Measurements from ENCODE around the gene NOPCHAP1.
"Not testable (repeated sequence)": the region's sequence is repeated elsewhere in the genome, so short reads cannot be mapped to it uniquely, and the experiment has no call there.

The NOPCHAP1 gene, protein sequence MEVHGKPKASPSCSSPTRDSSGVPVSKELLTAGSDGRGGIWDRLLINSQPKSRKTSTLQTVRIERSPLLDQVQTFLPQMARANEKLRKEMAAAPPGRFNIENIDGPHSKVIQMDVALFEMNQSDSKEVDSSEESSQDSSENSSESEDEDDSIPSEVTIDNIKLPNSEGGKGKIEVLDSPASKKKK
- total RNA-seq = 4.7 to 29.6 (median 16.6) reads per million in 18 experiments

DNA sequence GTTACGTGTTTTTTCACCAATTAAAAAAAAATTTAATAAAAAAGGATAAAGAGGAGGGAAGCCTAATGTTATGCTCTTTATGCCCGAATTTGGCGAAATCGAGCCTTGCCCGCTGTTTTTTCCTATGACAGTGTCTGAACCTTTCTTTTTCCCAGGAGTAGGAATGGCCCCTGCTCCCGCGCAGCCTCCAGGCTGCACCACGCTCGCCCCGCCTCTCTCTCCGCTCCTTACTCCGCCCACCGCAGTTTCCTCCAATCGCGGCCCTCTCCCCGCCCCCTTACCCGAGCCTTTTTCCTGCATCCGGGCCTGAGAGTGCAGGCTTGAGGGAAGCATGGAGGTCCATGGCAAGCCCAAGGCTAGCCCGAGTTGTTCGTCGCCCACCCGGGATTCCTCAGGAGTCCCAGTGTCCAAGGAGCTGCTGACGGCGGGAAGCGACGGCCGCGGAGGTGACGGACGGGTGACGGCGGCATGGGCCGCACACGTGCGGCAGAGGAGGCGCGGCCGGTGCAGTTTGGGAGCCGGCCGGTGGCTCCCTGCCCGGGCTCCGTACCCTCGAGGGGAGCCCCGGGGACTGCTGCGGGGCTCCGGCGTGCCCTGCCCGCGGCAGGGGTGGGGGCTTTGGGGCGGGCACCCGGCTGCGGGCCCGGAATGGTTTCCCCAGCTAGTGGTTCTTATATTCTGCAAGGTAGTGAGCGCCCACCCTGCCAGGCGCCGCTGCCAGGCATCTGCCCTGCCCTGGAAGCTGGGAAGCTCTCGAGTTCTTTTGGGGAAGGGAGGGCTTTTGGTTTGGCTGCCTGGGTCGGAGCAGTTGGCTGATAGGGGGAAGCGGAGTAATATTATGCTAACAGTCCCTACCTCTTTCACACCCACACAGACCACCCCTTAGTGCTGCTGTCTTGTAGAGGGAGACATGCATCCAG, at the start of gene NOPCHAP1:
Gene NOPCHAP1 (plus strand): TSS at position 295 of the 920 bp plus-strand sequence. CDS start 37 bp downstream, at position 332.
- peak; percentile 87 to 89 for DNase-seq

DNA sequence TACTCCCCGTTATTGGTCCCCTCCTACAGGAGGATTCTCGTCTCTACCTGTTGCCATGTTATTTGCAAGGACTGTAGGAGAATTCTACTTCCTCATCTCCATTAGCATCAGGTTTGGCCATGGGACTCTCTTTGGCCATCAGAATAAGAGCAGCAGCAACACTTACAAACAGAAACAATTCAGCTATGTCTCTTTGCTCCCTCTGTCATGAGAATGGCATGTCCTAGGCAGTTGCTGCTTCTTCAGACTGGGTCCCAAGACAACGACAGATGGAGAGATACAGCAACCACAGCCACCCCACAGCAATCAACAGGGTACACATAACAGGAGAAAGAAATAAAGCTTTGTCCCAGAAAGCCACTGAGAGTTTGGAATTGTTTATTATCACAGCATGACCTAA, 47.7 kb upstream of the NOPCHAP1 start:
- DNase-seq = no peak

DNA sequence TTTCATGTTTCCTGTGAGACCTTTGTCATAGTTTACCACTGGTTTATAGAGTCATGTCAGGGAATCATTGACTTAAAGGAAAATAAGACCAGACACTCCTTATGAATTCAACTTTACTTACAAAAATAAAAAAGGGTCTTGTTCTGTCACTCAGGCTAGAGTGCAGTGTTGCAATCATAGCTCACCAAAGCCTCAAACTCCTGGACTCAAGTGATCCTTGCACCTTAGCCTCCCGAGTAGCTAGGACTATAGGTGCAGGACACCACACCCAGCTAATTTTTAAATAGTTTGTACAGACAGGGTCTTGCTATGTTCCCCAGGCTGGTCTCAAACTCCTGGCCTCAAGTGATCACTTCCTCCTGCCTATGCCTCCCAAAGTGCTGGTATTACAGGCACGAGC, 47.0 kb upstream of the NOPCHAP1 start:
- no peak for DNase-seq

DNA sequence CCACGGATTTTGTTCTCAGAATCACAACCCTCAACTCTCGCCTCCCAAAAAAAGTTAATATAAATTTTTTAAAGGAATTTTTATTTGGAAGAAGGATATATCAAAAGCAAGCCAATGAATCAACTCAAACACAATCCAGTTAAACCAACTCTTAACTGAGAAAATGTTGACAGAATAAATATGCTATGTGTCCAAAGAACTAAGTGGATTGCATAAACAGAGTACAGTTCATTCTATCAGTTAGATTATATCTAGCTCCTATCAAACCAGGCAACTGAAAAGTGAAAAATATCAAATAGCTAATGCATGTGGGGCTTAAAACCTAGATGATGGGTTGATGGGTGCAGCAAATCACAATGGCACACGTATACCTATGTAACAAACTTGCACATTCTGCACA, 44.7 kb upstream of the NOPCHAP1 start:
- DNase-seq = no peak

DNA sequence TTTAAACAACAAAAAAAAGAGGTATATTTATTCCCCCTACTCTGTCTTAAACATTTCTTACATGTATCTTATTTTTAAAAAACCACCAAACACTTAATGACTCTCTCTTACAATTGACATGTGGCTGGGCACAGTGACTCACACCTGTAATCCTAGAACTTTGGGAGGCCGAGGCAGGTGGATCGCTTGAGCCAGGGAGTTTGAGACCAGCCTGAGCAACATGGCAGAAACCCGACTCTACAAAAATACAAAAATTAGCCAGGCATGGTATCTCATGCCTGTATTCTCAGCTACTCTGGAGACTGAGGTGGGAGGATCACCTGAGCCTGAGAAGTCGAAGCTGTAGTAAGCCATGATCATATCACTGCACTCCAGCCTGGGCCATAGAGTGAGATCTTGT, 44.0 kb upstream of the NOPCHAP1 start:
- DNase-seq = no peak

DNA sequence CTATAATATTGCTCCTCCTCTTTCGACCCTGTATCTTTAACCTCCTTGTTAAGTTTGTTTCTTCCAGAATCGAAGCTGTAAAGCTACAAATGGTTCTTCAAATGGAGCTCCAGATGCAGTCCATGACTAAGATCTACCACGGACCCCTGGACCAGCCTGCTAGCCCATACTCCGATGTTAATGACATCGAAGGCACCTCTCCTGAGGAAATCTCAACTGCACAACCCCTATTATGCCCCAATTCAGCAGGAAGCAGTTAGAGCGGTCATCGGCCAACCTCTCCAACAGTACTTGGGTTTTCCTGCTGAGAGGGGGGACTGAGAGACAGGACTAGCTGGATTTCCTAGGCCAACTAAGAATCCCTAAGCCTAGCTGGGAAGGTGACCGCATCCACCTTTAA, 42.7 kb upstream of the NOPCHAP1 start:
- DNase-seq = not testable (repeated sequence)

DNA sequence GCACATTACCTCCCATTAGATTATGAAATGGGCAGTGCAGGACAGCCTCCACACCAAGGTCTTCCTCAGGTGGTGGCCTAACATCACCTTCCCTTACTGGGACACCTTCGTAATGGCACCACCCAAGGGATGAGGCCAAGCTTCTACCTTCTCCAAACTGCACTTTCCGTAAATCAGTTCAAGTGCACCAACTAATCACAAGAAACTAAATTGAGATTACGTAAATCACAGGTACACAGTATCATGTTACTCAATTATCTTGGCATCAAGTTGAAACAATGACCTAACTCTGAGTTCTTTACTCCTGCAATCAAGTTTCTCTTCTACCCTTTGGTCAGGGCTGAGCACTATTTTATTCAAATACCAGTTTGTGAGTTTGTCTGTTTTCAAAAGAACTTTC, 41.9 kb upstream of the NOPCHAP1 start:
- DNase-seq = no peak

DNA sequence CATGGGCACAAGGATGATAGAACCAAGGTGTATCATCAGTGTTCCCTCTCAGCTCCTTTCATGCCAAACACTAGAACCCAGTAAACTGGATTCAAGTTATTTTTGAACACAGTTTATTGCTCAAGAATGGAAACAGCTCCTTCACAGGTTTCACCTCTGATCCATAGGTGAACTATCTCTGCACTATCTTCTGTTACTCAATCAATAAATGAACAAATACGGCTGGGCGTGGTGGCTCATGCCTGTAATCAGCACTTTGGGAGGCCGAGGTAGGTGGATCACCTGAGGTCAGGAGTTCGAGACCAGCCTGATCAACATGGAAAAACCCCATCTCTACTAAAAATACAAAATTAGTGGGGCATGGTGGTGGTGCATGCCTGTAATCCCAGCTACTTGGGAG, 37.4 kb upstream of the NOPCHAP1 start:
- DNase-seq = not testable (repeated sequence)

DNA sequence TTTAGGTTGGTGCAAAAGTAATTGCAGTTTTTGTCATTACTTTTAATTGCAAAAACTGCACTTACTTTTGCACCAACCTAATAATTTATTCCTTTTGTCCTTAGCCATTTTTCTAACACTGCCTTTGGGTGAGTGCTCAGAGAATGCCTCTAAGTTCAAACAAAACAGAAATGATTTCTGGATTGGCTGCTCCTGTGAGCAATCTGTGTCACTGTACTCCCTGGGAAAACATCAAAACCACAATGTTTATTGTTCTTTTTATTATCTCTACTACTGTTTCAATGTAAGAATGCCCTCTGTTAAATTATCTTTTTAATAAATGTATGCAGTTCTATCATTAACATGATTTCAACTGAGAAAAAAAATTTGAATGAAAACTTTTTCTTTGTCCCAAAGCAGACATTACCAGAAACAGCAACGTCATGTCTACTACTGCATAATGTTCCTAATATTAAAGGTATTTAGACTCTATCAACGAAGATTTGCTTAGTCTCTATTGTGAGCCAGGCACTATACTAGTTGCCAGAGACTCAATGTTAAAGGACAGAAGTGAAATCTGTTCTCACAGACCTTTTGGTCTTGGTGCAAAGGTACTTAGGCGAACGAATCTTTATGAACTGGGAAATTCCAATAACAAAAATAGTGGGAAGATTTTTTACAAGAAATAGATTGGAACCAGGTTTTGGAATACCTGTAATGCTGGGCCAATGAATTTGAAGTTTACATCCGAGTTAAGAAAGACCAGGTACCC, 34.2 kb upstream of the NOPCHAP1 start:
- DNase-seq = no peak

DNA sequence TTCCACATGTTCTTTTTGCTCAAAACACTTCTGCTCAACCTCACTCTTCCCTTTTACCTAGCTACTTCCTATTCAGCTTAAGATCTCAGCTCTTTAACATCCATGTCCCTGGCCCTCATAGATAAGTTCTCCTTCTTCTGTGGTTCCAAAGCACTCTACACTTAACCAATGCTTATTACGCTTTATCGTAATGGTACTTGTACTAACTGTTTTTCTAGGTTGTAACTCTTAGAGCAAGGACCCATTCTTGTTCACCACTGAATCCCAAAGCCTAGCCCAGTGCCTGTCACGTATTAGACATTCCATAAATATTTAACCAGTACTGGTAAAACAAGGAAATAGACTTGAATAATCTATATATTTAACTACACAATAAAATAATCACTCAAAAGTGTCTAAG, 33.3 kb upstream of the NOPCHAP1 start:
- no peak for DNase-seq

DNA sequence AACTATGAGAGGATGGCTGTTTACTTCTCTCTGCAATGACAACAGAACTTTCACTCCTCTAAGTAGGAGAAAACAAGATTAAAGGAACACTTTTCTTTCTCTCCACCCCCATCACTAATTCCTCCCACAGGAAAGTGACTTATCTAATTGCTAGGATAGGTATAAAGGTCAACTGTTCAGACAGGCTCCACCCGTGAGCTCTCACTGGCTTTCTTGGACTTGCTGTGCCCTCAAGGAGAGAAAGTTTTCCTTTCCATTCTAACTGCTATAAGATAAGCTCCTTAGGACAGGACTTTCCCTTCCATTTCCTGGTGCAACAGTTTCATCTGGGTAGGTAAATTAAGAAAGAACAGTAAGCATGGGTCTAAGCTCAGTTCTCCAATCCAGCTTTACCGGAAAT, 32.8 kb upstream of the NOPCHAP1 start:
- DNase-seq = no peak

DNA sequence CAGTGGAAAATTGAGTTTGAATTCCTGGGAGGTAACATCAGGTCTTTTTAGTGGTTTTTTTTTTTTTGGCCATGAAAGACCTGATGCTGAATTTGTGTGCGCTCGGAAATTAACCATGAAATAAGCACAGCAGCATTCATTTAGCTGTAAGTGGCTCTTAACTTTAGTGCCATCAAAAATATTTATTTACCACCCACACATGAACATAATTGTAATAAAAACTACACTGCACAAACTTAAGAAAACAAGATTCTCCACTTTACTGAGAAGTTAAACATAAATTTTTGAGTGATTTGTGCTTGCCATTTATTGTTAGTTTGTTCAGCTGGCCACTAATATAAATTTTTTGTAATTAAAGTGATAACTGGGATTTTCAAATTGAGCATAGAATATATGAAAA, 30.4 kb upstream of the NOPCHAP1 start:
- DNase-seq = no peak

DNA sequence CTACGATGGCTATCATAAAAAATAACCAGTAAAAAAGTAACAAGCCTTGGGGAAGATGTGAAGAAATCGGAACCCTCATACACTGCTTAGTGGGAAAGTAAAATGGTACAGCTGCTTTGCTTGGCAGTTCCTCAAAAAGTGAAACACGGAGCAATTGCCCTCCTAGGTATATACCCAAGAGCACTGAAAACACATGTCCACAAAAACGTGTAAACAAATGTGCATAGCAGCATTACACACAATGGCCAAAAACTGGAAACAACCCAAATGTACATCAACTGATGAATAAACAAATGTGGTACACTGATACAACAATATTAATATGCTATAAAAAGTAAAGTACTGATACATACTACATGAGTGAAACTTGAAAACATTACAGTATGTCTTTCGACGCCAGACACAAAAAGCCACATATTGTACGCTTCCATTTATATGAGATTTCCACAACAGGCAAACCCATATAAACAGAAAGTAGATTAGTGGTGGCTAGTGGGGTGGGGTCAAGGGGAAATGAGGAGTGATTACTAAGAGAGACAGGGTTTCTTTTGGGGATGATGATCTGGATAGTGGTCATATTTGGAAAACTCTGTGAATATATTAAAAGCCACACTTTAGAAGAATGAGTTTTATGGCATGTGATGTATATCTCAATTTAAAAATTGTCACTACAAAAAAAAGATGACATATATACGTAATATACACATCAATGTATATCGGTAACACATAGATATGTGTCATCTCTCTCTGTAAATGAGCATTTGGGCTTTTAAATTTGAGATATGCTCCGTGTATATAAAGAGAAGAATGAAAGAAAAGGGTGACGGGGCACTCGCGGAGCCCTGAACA, 29.0 kb upstream of the NOPCHAP1 start:
- DNase-seq = no peak

DNA sequence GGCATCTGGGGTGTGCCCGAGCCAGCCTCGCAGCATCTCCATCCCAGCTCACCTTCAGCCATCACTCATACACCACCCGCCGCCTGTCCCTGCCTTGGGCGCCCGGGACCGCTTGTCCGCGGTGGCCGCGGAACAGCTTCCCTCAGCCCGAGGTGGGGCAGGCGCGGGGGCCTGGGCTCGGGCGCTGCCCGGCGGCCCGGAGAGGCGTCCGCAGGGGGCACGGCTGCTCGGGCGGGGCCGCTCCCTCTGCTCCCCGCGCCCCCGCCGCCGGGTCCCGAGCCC, 28.5 kb upstream of the NOPCHAP1 start:
- DNase-seq = peak in 1 of 2 donors; percentile 18

DNA sequence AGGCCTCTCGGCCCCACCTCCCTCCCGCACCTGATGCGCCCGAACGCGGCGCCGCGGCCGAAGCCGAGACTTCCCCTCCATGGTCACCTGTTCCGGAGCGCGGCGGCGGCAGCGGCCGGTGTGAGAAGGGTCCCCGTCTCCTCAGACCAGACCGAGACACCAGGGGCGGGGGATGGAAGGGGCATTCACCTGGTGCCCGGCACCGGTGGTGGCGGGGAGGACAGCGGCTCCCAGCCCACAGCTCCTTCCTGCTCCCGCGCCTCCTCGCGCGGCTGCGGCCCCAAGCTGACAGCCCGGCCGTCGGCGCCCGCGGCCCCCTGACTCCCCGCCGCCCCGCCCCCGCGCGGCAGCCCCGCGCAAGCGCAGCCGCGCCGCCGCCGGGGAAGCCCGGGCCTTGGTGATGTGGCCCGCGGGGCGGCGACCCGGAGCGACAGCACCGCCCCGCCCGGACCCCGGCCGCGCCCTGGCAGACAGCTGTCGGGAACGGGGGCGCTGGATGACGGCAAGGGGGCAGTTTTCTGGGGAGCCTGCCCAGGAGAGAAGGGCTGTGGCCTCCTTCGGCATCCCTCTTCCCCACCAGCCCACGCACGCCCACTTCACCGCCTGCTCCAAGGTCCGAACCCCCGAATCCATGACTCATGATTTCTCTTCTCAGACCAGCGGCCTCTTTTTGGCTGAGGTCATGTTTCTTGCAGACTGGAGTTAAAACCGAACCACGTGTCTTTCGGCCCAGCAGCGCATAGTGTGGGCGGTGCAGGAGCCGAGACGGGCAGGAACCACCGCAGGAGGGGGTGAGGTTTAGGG, 27.9 kb upstream of the NOPCHAP1 start, which contains the start of gene SLC41A2:
Gene SLC41A2 (minus strand): TSS at position 290 of the 804 bp plus-strand sequence. CDS start 29,763 bp downstream, outside the sequence.
- DNase-seq = peak; percentile 92 to 97

DNA sequence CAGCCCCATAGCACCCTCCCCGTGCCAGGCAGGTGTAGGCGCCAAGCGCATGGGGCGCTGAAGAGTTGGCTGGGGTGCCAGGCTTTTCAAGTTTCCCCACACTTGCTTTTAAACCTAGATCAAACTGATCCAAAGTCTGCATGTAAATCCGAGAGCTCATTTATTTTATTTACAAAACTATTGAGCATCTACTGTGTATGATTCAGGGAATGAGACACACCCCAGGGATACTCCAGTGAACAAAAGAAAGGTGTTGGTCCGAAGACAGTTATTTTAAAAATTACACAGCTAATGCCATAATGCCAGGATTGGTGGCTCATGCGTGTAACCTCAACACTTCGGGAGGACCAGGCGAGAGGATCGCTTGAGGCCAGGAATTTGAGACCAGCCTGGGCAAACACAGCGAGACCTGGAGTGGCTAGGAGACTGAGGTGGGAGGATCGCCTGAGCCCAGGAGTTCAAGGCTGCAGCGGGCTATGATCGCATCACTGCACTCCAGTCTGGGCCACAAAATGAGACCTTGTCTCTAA, 27.2 kb upstream of the NOPCHAP1 start:
- no peak for DNase-seq

DNA sequence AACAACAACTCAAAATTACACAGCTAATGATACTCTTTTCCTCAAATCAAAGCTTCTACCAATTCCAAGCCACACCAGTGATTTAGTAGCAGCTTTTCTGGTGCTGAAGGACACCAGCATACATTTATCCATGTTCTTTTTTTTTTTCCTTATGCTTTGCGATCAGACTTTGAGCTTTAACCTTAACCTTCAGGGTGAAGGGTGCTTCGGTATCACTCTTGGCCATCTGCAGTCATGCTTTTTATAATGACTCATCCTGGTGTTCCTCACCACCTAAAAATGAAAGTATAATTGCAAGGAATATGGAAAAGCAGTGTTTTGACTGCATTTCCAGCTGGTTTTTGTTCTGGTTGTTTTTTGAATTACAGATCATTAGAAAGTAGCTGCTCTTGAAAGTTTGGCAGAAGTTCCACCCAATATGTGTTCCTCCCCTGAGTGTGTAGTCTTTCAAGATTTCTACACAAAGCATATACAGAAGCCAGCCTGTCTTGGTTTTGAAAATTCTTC, 26.7 kb upstream of the NOPCHAP1 start:
- DNase-seq = peak; percentile 18 to 26

DNA sequence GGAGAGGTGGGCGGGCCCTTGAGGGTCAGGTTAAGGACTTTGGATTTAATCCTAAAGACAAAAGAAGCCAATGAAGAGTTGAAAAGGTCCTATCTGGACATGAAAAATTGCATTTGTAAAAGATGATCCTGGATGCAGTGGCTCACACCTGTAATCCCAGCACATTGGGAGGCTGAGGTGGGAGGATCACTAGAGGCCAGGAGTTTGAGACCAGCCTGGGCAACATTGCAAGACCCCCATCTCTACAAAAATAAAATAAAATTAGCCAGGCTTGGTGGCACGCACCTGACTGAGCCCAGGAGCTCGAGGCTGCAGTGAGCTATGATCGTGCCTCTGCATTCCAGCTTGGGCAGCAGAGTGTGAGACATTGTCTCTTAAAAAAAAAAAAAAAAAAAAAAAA, 25.7 kb upstream of the NOPCHAP1 start:
- no peak for DNase-seq

DNA sequence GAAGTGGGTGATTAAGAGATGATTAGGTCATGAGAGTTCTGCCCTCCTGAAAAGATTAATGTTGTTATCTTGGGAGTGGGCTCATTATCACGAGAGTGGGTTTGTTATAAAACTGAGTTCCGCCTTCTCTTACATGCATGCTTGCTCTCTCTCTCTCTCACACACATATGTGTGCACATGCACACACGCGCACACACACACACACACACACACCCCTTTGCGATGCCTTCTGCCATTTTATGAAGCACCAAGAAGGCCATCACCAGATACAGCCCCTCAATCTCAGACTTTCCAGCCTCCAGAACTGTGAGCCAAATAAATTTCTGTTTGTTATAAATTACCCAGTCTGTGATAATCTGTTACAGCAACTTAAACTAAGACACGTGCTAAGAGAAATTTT, 22.4 kb upstream of the NOPCHAP1 start:
- no peak for DNase-seq

DNA sequence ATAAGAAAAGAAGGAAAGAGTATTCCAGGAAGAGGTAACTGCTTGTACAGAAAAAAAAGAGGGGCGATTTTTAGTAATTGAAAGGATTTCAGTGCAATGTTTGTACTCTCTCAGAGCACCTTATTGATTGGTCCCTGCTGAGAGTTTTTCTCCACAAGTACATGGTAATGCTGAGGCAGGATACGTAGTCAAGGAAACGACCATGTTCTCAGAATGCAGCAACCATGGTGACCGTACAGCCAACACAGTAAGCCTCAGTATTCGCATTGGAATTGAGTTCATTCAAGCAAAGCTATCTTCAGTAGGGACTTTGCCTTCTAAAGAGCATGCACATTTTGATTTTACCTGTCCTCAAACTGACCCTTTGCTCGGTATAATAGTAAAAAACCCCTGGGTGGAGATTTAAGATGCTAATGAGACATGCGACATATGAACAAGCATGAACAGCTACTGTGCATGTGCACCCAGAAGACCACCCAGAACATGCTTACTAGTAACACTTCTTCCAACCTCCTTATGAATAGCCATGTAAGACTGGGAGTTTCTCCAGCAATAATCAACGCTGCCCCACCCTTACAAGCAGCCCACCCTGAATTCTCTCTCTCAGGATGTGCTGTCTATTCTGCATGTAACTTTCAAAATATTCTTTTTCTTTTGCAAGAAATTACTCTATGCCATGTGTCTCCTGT, 21.8 kb upstream of the NOPCHAP1 start:
- no peak for DNase-seq

DNA sequence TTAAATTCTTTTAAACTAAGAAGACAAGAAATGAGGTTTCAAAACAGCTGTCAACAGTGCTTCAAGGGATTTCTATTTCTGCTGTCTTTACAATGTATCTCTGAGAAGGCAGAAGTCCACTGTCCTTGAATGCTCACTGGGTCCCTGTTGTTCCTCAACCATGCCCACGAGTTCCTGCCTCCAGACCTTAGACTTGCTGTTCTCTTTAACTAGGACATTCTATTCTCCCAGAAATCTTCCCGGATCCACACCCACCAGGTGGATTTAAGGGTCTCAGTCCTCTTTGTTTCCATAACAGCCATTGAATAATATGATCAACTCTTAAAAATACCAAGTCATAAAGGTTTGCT, 21.3 kb upstream of the NOPCHAP1 start:
- DNase-seq = peak; percentile 16 to 56

All from inflammatory macrophage (primary cell).